Natural killer cell (primary cell): Measurements from ENCODE around the gene USP38. TPM values are rescaled to one million over a fixed set of nuclear protein-coding genes. Genes with fewer than 3 reads are reported as not detected.

Source experiments
- ATAC-seq, 3 donors: fragments of 150-1000 bp in 2 of 3; fragments of 200-7000 bp in 1 of 3; cut with Tn5 transposase; 1 replicate in 1 of 3; 2 replicates in 2 of 3; pipeline ENCODE4 v1.10.0; 2021; ENCODE audit warnings: mild to moderate bottlenecking in 2 of 3, moderate library complexity in 2 of 3
- DNase-seq, 2 donors: peaks; one replicate each; pipeline versions ENCODE4 v3.0.0 to v3.0.0-alpha.2; 2013 to 2021; ENCODE audit warnings: mixed read lengths in 1 of 2
- H3K27ac ChIP-seq: one replicate; pipeline ENCODE4 v1.5.1; 2013; ENCODE audit warnings: mild to moderate bottlenecking, low read length
- H3K27me3 ChIP-seq: one replicate; pipeline ENCODE4 v1.6.1; 2013; ENCODE audit warnings: low read length; ENCODE audit not compliant: control insufficient read depth, insufficient read depth
- H3K36me3 ChIP-seq: one replicate; pipeline ENCODE4 v1.6.1; 2013; ENCODE audit warnings: low read length; ENCODE audit not compliant: control insufficient read depth, insufficient read depth
- H3K4me1 ChIP-seq: one replicate; pipeline ENCODE4 v1.6.1; 2013; ENCODE audit warnings: low read length; ENCODE audit not compliant: control insufficient read depth, insufficient read depth
- H3K4me3 ChIP-seq: one replicate; pipeline ENCODE4 v1.5.1; 2013; ENCODE audit warnings: low read length
- H3K9me3 ChIP-seq: one replicate; pipeline ENCODE4 v1.6.1; 2013; ENCODE audit warnings: low read length; ENCODE audit not compliant: control insufficient read depth, insufficient read depth
- H3K27ac Mint-ChIP-seq, 2 donors: one replicate each; pipeline ENCODE4 v1.8.0; 2022; ENCODE audit warnings: mild to moderate bottlenecking in 2 of 2, mixed read lengths in 2 of 2, moderate library complexity in 1 of 2
- H3K27me3 Mint-ChIP-seq, 2 donors: one replicate each; pipeline ENCODE4 v1.8.0; 2022; ENCODE audit warnings: low read depth in 2 of 2, mixed read lengths in 2 of 2
- H3K36me3 Mint-ChIP-seq: one replicate; pipeline ENCODE4 v1.8.0; 2022; ENCODE audit warnings: mixed read lengths
- H3K4me1 Mint-ChIP-seq, 2 donors: one replicate each; pipeline ENCODE4 v1.8.0; 2022; ENCODE audit warnings: mixed read lengths in 2 of 2
- H3K4me3 Mint-ChIP-seq: one replicate; pipeline ENCODE4 v1.8.0; 2022; ENCODE audit warnings: mild to moderate bottlenecking, moderate library complexity, mixed read lengths
- H3K9me3 Mint-ChIP-seq, 2 donors: one replicate each; pipeline ENCODE4 v1.8.0; 2022; ENCODE audit warnings: mixed read lengths in 2 of 2
- whole genome bisulfite sequencing: methylation state at CpG from one replicate; pipeline ENCODE4 v1.1.7; 2013; ENCODE audit warnings: missing lambda C conversion rate; ENCODE audit not compliant: insufficient coverage; 5-methylcytosine and 5-hydroxymethylcytosine counted together
- intact Hi-C: fragments of 100-400 bp; cut with micrococcal nuclease; formaldehyde crosslinking; loops from one replicate; pipeline ENCODE4 v1.14.2; 2022
- total RNA-seq, 4 donors: library from RNA; stranded (reverse); fragments of 120-200 nt in 1 of 4; gene quantifications; one replicate each; pipeline versions ENCODE4 v1.2.3 to v1.2.4, GENCODE V29; 2013 to 2022
- TF ChIP-seq, protein P1 (sequence below): fragments of 200-600 bp; IDR thresholded peaks from one replicate; pipeline ENCODE4 v1.8.0; 2022; ENCODE audit warnings: antibody characterized with exemption

USP38 gene
- total RNA-seq, 3 donors from 2014 or later (not counting 1 experiment from before 2014, with no cell fraction given) = 35.6 to 39.5 (median 36.7) TPM

DNA sequence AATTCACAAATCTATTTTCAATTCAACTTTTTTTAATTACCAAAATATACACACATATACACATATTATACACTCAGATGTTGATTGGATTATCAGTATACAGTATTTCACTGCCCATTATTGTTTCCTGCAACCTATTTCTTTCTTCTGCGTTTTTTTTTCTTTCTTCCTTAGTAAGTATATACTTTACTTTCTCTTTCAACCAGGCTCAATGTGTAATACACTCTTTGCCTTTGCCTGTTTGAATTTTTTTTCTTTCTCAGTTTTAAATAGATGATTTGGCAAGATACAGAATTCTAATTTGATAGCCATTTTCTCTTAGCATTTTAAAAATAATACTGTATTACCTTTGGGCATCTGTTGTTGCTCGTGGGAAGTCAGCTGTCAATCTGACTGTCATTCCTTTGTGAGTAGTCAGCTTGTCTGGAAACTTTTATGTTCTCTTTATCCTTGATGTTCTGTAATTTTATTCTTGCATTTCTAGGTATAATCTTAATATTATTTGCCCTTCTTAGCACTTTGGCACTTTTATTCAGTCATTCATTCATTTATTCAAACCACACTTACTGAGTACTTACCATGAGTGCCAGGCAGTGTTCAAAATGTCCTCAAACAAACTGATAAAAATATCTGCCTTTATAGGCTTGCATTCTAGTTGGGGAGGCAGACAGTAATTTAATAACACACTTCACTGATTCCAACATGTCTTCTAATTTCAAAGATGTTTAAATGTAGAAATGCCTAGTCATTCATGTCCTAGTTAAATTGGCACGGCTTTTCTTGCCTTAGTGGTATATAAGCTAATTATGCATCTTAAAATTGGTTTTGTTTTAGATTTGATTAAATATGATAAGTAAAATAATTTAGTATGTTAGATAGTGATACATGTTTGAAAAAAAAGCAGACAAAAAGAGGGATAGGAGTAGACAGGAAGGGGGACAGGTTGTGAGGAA lies 3.7 kb downstream of the USP38 start:
- H3K27me3 ChIP-seq = no peaks in the 10 kb centered on the region
- H3K4me1 ChIP-seq = peaks cover 8% of the 10 kb centered on the region
- ATAC-seq (no peak), DNase-seq (peak in 1 of 2 donors; percentile 12)
- Mint-ChIP-seq H3K9me3 (no peaks in the 10 kb centered on the region), H3K27ac (peak overlapping the region; percentile 50 to 99), H3K36me3 (no peaks in the 10 kb centered on the region), H3K4me3 (peak overlapping the region; percentile 99), H3K4me1 (peaks cover 67 to 73% of the 10 kb centered on the region in 2 donors), H3K27me3 (no peaks in the 10 kb centered on the region)
- no peaks in the 10 kb centered on the region for H3K9me3 ChIP-seq
- H3K36me3 ChIP-seq = peaks cover 39% of the 10 kb centered on the region
- intact Hi-C loops = loop anchor here (10.0 kb wide), 1 partner anchor 1964 kb away; the partner anchor contains the start of gene ZNF330
- H3K27ac ChIP-seq = peak overlapping the region; percentile 35
- 27% methylated on average over 1 of the region's 3 CpGs for WGBS
- no peak overlapping the region for H3K4me3 ChIP-seq
- TF ChIP-seq, protein P1, sequence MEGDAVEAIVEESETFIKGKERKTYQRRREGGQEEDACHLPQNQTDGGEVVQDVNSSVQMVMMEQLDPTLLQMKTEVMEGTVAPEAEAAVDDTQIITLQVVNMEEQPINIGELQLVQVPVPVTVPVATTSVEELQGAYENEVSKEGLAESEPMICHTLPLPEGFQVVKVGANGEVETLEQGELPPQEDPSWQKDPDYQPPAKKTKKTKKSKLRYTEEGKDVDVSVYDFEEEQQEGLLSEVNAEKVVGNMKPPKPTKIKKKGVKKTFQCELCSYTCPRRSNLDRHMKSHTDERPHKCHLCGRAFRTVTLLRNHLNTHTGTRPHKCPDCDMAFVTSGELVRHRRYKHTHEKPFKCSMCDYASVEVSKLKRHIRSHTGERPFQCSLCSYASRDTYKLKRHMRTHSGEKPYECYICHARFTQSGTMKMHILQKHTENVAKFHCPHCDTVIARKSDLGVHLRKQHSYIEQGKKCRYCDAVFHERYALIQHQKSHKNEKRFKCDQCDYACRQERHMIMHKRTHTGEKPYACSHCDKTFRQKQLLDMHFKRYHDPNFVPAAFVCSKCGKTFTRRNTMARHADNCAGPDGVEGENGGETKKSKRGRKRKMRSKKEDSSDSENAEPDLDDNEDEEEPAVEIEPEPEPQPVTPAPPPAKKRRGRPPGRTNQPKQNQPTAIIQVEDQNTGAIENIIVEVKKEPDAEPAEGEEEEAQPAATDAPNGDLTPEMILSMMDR = no peak

DNA sequence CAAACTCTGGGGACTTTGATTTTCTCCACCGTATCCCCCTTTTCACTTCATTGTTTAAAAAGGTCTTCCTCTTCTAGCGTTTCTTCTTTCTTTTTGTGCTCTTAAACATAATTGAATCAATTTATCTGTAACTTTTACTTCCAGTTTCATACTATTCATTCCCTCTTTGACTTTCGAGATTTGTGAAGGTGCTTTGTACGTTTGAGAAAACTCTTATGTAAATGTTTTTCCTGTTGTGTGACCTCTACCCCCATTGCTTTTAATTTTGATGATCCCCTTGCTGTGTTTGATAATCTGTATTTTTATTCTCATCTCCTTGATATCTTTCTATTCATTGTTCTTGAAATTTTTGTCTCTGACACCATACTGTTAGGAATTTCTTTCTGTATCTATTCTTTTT lies 4.8 kb downstream of the USP38 start:
- WGBS = 23% methylated on average over 2 of the region's 4 CpGs
- H3K36me3 ChIP-seq = peaks cover 47% of the 10 kb centered on the region
- DNase-seq = no peak

DNA sequence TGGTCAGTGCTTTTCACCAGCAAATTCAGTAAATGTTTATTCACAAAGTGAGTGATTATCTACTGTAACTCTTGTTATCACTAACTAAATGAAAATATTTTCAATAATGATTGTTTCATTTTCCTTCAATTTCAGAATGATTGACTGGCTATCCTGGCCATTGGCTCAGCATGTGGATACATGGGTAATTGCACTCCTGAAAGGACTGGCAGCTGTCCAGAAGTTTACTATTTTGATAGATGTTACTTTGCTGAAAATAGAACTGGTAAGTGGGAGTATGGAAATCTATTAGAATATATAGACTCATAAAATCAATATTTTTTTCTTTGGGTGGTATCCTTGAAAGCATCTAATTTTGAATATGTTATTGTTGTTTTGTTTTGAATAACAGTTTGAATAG lies 10.9 kb downstream of the USP38 start:
- Mint-ChIP-seq H3K4me1 (peaks cover 16 to 44% of the 10 kb centered on the region in 2 donors), H3K4me3 (no peak overlapping the region), H3K9me3 (no peaks in the 10 kb centered on the region), H3K27ac (no peak overlapping the region), H3K36me3 (peaks cover 32% of the 10 kb centered on the region), H3K27me3 (no peaks in the 10 kb centered on the region)
- ATAC-seq = no peak
- Histone ChIP-seq H3K27ac (no peak overlapping the region), H3K4me3 (no peak overlapping the region), H3K9me3 (no peaks in the 10 kb centered on the region), H3K4me1 (no peaks in the 10 kb centered on the region), H3K27me3 (no peaks in the 10 kb centered on the region), H3K36me3 (peaks cover 90% of the 10 kb centered on the region)
- intact Hi-C loops = no loop called here
- TF ChIP-seq, protein P1 = no peak
- no peak for DNase-seq

More for the DNA sequence above, 4.8 kb downstream of the USP38 start:
- Histone ChIP-seq H3K4me1 (peaks cover 8% of the 10 kb centered on the region), H3K9me3 (no peaks in the 10 kb centered on the region), H3K4me3 (no peak overlapping the region), H3K27ac (no peak overlapping the region), H3K27me3 (no peaks in the 10 kb centered on the region)
- Mint-ChIP-seq H3K9me3 (no peaks in the 10 kb centered on the region), H3K27me3 (no peaks in the 10 kb centered on the region), H3K36me3 (no peaks in the 10 kb centered on the region), H3K4me1 (peaks cover 56 to 64% of the 10 kb centered on the region in 2 donors), H3K4me3 (peak overlapping the region; percentile 99), H3K27ac (peak overlapping the region; percentile 50 to 99)
- intact Hi-C loops = loop anchor here (10.0 kb wide), 1 partner anchor 1965 kb away; the partner anchor contains the start of gene ZNF330
- ATAC-seq = no peak
- TF ChIP-seq, protein P1 = no peak
